ENCODE measurements around the gene LRRC34.

Gene LRRC34, protein sequence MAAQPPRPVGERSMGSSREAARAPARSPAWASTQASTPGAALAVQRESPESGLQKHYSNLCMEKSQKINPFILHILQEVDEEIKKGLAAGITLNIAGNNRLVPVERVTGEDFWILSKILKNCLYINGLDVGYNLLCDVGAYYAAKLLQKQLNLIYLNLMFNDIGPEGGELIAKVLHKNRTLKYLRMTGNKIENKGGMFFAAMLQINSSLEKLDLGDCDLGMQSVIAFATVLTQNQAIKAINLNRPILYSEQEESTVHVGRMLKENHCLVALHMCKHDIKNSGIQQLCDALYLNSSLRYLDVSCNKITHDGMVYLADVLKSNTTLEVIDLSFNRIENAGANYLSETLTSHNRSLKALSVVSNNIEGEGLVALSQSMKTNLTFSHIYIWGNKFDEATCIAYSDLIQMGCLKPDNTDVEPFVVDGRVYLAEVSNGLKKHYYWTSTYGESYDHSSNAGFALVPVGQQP

DNA sequence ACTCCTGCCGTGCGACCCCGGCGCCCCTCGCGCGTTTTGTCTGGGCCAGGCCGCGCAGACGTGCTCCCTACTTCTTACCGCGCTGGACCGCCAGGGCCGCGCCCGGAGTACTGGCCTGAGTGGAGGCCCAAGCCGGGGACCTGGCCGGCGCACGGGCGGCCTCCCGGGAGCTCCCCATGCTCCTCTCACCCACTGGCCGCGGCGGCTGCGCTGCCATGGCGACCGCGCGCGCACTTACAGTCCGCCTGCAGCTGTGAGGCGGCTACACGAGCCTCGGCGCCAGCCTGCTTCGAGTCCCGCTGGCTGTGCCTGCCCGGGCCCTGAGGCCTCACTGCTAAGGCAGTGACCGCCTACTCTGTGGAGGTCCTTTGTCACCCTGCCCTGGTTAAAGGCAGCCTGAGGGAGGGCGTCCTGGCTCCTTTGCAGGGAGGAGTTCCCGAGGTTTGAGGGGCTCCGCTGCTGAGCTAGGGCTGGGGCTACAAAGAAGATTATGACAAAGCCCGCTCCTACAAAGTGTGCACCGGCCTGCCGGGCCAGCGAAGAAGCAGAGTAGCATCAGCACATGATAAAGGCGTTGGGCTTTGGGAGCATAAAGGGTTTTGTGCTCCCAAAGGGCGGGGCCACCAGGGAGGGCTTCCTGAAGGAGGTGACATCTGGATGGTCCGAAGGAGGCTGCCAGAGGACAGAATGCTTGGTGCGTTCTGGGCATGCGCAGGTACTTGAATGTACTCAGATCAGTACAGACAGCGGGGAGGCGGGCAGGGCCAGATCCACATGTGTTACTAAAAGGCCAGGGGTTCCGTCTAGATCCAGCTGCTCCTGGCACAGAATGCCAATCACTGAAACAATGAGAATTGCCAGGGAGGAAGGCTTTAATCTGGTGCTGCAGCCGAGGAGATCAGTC is at the start of gene LRRC34, which contains the start of gene LRRIQ4:
Gene LRRC34 (minus strand): TSS at position 573 of the 904 bp plus-strand sequence. CDS start 356 bp downstream, at position 217.
Gene LRRIQ4 (plus strand): TSS at position 539 of the 904 bp plus-strand sequence. CDS start 9,052 bp downstream, outside the sequence.
- peak; percentile 83 for DNase-seq

DNA sequence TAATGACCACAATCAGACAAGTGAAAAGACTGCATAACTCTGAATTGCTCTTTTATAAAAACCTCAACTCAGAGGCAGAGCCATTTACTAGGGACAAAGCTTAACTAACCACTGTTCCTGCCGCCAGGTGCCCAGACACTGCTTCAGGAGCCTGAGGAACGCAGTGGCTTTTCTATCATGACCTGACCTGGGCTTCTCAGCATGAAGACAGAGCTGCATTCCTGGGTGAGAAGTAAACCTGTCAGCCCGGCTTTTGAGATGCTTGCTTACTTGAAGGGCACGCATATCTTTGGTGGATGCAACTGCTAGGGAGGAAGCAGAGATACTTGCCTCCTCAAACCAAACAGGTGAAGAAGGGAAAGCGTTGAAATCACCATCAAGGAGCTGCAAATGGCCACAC is 49.2 kb upstream of the LRRC34 start:
- no peak for DNase-seq

DNA sequence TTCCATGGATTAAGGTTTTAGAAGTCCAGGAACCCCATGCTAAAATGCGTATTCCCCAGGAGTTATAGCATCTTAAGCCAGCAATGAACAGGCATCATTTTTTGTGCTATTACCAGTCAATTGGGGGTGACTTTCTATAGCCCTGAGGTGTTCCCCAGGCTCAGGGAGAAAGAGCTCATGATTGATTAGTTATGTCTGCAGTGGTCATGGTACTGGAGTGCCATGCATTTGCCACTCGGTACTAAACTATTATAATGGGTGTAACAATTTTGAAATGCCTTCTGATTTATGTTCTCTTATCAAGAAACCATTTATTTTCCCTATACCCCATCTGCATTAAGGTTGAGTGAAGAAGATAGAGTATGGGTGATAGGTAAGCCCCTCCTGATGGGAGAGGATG is 45.1 kb upstream of the LRRC34 start:
- no peak for DNase-seq

DNA sequence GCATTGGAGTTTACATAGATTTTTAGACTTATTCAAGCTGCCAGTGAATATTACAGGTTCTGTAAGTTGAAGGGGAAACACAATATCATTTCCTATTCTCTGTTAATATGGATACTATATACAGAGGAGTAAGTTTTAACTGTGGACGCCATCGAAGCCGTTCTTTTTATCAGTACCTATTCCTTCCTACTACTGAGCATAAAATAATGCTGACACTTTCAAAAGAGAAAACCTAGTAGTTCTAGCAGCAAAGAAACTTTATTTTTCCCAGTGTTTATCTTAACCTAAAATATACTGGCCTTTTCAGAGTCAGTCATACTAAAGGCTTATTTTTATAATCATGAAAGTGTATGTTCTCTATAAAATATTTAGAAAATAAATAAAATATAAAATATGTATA is 42.8 kb upstream of the LRRC34 start:
- DNase-seq, result no peak

DNA sequence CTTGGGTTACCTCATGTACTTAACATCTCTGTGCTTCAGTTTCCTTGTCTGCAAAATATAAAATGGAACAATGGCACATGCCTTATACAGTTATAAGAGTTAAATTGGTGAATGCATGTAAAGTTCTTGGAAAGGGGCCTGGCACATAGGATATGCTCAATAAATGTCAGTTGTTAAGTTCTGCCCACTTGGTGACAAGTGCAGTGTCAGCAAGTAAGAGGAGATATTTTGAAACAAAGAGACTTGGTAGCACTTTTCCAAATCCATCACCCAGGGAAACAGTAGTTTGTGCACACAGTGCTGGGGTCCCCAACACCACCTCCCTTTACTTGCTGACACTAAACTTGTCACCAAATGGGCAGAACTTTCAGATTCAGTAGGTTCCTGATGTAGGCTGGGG is 37.9 kb upstream of the LRRC34 start:
- DNase-seq, result no peak

DNA sequence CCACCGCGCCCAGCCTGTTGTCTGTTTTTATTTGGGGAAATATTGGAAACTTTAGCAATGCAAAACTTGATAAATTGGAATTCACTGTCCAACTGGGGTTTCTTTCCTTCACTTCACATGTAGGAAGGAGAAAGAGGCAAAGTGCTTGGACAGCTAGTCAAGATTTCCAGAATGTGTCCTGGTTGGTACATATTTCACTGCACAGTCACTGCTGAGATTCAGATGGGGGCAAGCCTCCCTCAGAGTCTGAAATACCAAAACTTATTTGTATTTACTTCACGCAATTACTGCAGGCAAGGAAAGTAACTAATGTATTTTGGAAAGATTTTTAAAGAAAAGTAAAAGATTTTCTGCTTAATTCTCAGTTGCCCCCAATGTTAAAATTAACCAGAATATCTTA is 36.0 kb upstream of the LRRC34 start:
- no peak for DNase-seq

DNA sequence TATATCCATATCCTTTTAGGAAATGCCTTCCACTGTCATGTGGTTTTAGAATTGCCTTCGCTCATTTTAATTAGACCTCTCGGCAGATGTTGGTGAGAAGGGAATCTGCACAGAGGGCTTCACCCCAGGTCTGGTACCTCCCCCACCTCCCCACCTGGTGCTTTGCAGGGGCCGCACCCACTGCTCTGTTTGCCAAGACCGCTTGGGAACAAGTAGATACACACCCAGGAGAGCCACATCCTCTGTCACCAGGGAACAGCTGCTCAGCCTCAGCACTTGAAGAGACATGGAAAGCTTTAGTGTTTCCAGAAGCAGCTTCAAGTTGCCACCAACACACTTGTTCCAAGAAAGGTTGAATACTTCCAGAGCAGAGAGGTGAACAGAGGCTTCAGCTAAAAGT is 35.2 kb upstream of the LRRC34 start:
- no peak for DNase-seq

DNA sequence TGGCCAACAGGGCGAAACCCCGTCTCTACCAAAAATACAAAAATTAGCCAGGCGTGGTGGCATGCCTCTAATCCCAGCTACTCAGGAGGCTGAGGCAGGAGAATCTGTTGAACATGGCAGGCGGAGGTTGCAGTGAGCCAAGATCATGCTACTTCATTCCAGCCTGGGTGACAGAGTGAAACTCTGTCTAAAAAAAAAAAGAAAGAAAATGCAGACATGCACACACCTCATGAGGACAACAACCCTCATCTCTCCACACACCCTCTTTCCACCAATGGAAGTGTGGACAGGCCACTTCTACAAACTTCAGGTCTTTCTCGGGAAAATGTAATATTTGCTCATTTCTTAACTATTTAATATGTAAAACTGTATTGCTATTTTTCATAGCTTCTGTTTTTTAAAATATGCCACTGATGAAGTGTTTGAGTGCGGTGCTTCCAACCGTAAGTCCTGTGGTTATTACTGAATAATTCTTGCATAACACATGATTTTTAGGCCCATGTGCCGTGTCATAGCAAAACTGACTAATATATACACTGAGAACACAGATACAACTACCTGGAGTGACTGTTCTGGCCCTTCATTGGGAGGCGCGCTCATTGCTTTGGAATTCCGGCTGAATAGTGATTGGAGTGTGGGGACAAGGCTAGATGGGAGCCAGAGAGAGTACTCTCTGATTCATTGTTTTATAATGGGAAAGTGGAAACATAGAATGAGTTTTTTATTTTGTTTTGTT is 33.9 kb upstream of the LRRC34 start:
- DNase-seq, result no peak

DNA sequence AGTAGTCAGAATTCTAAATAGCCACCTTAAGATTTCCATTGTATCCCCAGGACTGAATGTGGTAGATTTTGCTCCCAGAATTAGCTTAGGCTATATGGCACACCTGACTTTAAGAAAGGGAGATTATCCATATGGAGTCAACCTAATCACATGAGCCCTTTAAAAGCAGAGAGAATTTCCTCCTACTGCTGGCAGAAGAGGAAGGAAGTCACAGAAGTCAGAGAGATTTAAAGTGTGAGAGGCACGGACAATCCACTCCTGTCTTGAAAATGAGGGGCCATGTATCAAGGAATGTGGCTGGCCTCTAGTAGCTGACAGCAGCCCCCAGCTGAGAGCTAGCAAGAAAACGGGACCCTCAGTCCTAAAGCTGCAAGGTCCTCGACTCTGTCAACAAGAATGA is 30.3 kb upstream of the LRRC34 start:
- DNase-seq, result no peak

DNA sequence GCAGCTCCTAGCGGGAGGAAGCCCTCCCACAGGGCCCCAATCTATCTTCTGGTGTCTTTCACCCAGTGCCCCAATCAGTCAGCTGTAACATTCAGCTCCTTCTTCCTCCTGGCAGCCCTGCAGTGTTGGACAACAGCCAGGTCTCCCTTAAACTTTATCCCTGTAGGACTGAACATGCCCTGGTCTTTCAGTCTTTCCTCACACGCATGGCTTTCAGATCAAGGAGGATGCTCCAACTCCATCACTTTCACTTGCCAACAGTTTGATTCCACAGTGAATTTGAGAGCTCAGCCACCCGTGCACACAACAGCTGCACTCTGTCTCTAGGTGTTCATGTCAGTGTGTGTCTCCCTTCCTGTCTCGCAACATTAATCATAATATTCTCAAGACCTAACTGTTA is 28.5 kb upstream of the LRRC34 start:
- DNase-seq, result no peak

DNA sequence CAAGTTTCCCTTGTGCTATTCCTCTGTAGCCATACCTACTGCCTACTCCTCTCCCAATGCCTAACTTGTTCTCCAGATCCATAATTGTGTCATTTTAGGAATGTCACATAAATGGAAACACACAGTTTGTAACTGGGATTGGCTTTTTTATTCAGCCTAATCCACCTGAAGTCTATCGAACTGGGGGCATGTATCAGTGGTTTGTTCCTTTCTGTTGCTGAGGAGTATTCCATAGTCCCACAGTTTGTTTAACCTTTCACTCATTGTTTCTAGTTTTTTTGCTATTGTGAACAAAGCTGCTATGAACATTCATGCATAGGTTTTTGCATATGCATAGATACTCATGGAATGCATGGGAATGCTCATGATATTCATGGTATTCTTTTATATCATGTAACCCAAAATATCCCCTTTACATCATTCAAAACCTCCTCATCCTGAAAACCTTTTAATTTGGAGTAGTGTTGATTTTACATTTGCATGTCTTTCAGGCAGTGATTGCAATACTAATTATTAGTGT is 25.9 kb upstream of the LRRC34 start:
- DNase-seq, result no peak

DNA sequence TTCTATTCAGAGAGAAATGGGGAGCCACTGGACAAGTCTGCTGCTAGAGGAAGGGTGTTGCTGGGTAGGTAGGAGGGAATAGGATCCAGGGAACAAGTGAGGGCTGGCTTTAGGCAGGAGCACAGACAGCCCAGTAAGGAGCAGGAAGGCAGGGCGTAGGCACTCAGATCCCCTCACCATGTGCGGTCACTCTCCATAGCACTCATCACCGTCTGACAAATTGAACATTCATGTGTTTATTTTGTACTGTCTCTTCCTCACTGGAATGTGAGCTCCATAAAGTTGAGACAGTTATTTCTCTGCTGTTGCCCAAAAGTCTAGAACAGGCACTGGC is 24.2 kb upstream of the LRRC34 start:
- no peak for DNase-seq

DNA sequence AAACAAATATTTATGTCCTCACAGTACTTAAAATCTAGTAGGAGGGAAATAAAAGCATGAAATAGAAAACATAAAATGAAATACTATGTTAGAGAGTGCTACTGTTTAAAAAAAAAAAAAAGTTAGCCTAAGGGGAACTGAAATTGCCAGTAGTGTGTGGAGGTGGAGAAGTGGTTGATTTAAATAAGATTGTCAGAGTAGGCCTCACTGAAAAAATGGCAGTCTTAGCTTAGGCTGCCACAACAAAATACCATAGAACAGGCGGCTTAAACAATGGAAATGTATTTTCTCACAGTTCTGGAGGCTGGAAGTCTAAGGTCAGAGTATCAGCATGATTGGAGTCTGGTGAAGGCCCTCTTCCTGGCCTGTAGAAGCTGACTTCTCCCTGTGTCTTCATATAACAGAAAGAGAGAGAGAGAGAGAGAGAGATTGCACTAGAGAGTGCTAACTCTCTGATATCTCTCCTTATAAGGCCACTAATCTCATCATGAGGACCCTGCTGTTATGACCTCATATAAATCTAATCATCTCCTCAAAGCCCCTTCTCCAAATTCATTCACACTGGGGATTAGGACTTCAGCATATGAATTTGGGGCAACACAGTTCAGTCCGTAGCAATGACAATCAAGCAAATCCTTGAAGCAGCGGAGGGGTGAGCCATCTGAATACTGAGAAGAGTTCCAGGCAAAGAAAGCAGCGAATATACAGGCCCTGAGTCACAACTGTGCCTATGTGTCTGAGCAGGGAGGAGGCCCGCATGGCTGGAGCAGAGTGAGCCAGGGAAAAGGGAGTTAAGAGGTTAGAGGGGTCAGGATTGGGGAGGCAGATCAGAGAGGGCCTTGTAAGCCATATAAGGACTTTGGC is 23.6 kb upstream of the LRRC34 start:
- no peak for DNase-seq

DNA sequence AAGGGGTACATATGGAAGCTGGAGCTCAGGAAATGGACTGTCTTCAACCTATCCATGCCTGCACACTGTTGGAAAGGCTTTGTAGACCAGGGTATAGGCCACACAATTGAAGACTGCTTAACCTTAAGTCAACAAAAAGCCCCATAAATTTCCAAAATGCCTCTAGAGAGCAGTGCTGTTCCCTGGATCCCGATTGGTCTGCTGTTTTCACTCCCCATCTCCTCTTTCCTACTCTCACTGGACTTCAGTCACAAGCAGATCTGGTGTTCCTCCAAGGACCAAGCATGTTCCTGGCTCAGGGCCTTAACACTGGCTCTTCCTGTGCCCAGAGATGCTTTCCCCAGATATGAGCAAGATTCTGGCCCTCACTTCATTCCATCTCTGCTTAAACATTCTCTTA is 22.8 kb upstream of the LRRC34 start:
- DNase-seq, result no peak

DNA sequence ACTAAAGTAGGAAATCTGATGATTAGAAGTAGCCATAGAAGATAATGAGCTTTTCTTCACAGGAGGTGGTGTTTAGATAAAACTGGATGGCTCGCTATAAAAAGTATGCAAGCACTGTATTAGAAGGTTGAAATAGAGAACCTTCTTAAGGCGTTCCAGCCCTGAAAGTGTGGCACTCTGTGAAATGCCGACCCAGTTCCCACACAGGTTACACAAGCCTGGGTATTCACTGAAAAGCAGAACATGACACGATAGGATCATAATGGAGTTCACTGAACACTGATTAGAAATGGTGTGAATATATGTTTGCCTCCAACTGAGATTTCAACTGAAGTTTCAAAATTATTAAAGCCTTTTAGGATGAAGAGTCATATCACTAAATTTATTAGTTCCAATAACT is 15.0 kb upstream of the LRRC34 start:
- no peak for DNase-seq

DNA sequence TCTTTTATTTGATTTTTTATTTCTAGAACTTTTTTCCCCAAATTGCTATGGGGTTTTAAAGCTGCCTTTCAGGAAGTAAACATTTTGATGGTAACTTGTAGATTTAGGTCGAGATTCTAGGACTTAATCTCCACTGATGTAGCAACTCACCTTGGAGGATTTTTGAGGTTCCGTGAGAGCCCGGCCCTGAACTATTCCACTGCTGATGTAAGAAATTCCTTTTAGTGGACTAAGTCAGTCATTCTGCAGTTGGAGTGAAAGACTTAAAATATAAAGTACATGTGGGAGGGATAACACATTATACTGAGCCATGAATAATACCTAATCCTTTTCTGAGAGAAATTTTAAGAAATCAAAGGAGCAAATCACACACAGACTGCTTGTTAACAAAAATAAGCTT is 12.6 kb upstream of the LRRC34 start:
- DNase-seq, result no peak

DNA sequence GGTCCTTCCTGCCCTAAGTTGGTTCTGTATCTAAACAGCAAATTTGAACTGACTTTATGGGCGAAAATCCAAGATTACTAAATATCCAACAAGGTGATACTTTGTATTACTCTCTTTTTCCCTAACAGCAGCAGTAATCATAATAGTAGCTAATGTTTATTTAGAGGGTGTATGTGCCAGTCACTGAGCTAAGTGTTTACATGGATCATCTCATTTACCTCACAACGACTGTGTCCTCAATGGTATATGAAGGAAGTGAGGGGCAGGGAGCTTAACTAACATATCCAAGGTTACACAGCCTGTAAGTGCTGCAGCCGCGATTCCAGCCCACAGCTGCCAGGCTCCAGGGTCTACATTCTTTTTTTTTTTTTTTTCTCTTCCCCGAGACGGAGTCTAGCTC is 10.3 kb upstream of the LRRC34 start:
- no peak for DNase-seq

DNA sequence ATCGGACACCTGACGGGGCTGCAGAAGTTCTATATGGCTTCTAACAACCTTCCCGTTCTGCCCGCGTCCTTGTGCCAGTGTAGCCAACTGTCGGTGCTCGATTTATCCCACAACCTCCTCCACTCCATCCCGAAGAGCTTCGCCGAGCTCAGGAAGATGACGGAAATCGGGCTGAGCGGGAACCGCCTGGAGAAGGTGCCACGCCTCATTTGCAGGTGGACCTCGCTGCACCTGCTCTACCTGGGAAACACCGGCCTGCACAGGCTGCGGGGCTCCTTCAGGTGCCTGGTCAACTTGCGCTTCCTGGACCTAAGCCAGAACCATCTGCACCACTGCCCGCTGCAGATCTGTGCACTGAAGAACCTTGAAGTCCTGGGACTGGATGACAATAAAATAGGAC is 9.8 kb upstream of the LRRC34 start:
- DNase-seq, result no peak

DNA sequence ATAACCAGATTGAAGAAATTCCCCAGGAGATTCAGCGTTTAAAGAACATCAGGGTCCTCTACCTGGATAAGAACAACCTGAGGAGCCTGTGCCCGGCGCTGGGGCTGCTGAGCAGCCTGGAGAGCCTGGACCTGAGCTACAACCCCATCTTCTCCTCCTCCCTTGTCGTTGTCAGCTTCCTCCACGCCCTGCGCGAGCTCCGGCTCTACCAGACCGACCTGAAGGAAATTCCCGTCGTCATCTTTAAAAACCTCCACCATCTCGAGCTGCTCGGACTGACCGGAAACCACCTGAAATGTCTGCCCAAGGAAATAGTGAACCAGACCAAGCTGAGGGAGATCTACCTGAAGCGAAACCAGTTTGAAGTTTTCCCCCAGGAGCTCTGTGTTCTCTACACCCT is 9.4 kb upstream of the LRRC34 start:
- DNase-seq, result no peak

DNA sequence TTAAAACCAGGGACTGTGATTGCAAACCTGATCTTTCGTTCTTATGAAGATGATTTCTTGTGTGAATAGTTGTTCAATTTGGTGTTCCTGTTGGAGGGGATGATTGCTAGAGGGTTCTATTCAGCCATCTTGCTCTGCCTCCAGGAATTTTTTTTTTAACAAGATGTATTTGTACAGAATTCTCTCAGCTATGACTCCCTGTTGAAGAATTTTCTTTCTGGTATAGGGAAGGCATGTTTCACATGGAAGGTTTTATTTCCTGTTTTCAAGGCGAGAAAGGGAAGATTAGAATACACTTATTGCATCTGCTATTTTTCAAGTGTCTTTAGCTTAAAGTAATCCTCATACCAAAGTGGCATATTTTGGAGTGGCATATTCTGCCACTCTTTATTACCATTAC is 5.6 kb upstream of the LRRC34 start:
- DNase-seq, result no peak

DNA sequence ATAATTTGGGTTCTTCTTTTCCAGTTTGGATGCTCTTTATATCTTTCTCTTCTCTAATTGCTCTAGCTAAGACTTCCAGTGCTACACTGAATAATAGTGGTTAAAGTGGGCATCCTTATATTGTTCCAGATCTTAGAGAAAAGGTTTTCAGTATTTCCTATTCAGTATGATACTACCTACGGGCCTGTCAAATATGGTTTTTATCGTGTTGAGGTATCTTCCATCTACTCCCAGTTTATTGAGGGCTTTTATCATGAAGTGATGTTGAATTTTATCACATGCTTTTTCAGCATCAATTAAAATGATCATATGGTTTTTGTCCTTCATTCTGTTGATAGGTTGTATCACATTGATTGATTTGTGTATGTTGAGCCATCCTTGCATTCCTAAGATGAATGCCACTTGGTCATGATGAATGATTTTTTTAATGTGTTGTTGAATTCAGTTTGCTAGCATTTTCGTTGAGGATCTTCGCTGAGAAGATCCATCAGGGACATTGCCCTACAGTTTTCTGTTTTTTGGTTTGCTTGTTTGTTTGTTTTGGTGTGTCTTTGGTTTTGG is 3.0 kb upstream of the LRRC34 start:
- no peak for DNase-seq
